Gastroesophageal sphincter (tissue), 3 donors: ENCODE measurements around the gene MRPL51.

Source experiments
- CTCF ChIP-seq, 4 experiments: fragments of 200-600 bp in 2 of 4; fragments of 450-650 bp in 2 of 4; sonication (generic) in 1 of 4; IDR thresholded peaks; one replicate each; pipeline ENCODE4 v1.5.1; 2017 to 2019; ENCODE audit warnings: antibody characterized with exemption in 4 of 4, mild to moderate bottlenecking in 2 of 4, moderate library complexity in 2 of 4
- EP300 ChIP-seq: sonication (generic); formaldehyde crosslinking; IDR thresholded peaks from one replicate; pipeline ENCODE4 v1.6.1; 2017; ENCODE audit warnings: antibody characterized with exemption, mild to moderate bottlenecking
- POLR2A ChIP-seq, 2 donors: fragments of 450-650 bp; IDR thresholded peaks; one replicate each; pipeline ENCODE4 v1.6.1; 2017; ENCODE audit warnings: antibody characterized with exemption in 2 of 2, mild to moderate bottlenecking in 2 of 2, moderate library complexity in 1 of 2
- POLR2AphosphoS5 ChIP-seq: sonication (generic); formaldehyde crosslinking; IDR thresholded peaks from one replicate; pipeline ENCODE4 v1.6.1; 2017; ENCODE audit warnings: antibody characterized with exemption

DNA sequence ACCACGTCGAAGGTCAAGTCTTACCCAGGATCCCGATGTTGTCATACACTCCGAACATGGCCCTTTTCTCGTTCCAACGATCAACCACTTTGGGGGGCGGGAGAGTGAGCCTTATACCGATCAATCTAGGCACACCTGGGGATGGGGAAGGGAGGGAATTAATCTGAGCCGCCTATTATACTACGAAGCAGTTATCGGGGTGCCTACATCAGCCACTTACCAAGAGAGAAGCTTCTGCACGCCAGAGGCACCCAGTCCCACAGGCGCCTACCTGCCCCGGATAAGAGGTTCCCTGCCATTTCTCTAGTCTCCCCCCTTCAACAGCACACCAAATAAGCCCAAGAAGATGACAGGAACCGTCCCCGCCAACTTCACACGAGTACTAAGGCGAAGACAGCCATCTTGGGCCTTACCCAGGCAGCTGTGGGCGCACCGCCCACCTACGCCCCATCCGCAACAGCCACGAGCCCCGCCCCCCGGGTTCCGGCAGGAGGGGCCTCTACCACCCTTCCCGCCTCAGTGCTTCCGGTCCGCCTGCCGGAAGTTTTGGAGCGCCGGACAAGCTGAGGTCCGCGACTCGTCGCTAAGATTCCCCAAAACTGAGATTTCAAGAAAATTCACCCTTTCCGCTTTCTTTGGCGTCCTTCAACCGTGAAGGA is at the start of gene MRPL51:
- TF ChIP-seq CTCF (IDR thresholded peaks at IDR 0.05) (no peak), POLR2A (IDR thresholded peaks at IDR 0.05) (peak; percentile 69 to 77), EP300 (no peak), POLR2AphosphoS5 (peak; percentile 91)
